Loucy (cell line): Measurements from ENCODE around the gene HBD.

Source experiments
- H2AFZ ChIP-seq: fragments of 200-600 bp; sonication (generic); 2 replicates; pipeline ENCODE4 v1.6.0; 2016; ENCODE audit warnings: antibody characterized with exemption, mild to moderate bottlenecking, low read length, moderate library complexity
- H3F3A ChIP-seq: fragments of 200-600 bp; 2 replicates; pipeline ENCODE4 v1.6.0; 2016; ENCODE audit warnings: antibody characterized with exemption, low read depth, mild to moderate bottlenecking
- H3K27me3 ChIP-seq: fragments of 200-600 bp; sonication (generic); 2 replicates; pipeline ENCODE4 v1.6.1; 2014; ENCODE audit warnings: low read length, mild to moderate bottlenecking; ENCODE audit not compliant: insufficient read depth, poor library complexity, severe bottlenecking
- H3K36me3 ChIP-seq: fragments of 200-600 bp; sonication (generic); 2 replicates; pipeline ENCODE4 v1.6.1; 2016; ENCODE audit warnings: low read length; ENCODE audit not compliant: insufficient read depth
- H3K4me1 ChIP-seq: fragments of 200-600 bp; sonication (generic); 2 replicates; pipeline ENCODE4 v1.5.1; 2014; ENCODE audit warnings: low read length, mild to moderate bottlenecking; ENCODE audit not compliant: insufficient read depth, poor library complexity, severe bottlenecking
- H3K4me2 ChIP-seq: fragments of 200-600 bp; sonication (generic); 2 replicates; pipeline ENCODE4 v1.6.0; 2014; ENCODE audit warnings: antibody characterized with exemption, low read length, low read depth, mild to moderate bottlenecking; ENCODE audit not compliant: poor library complexity, severe bottlenecking
- H3K4me3 ChIP-seq: fragments of 200-600 bp; sonication (generic); 2 replicates; pipeline ENCODE4 v1.5.1; 2014; ENCODE audit warnings: low read length, mild to moderate bottlenecking, mixed read lengths; ENCODE audit not compliant: poor library complexity, severe bottlenecking
- H3K79me2 ChIP-seq: fragments of 200-600 bp; sonication (generic); 2 replicates; pipeline ENCODE4 v1.6.1; 2014; ENCODE audit warnings: low read length; ENCODE audit not compliant: insufficient read depth
- H3K9ac ChIP-seq: fragments of 200-600 bp; sonication (generic); 2 replicates; pipeline ENCODE4 v1.6.0; 2014; ENCODE audit warnings: mild to moderate bottlenecking, low read depth, low read length, moderate library complexity; ENCODE audit not compliant: poor library complexity, severe bottlenecking
- H3K9me2 ChIP-seq: fragments of 200-600 bp; sonication (generic); replicated peaks from 2 replicates; pipeline ENCODE4 v1.6.1; 2016; ENCODE audit warnings: low read depth, low read length, mixed read lengths
- H3K9me3 ChIP-seq: fragments of 200-600 bp; sonication (generic); 2 replicates; pipeline ENCODE4 v1.6.1; 2014; ENCODE audit warnings: mild to moderate bottlenecking, antibody characterized with exemption, low read length, low read depth; ENCODE audit not compliant: insufficient read depth
- H4K20me1 ChIP-seq: fragments of 200-600 bp; sonication (generic); 2 replicates; pipeline ENCODE4 v1.6.0; 2014; ENCODE audit warnings: antibody characterized with exemption, low read length, mild to moderate bottlenecking; ENCODE audit not compliant: insufficient read depth, poor library complexity, severe bottlenecking
- CTCF ChIP-seq: fragments of 200-600 bp; sonication (generic); conservative IDR thresholded peaks from 2 replicates; pipeline ENCODE4 v1.5.1; 2014; ENCODE audit warnings: mild to moderate bottlenecking, antibody characterized with exemption, low read length
- EZH2phosphoT487 ChIP-seq: fragments of 200-600 bp; IDR thresholded peaks from 2 replicates; pipeline ENCODE4 v1.6.1; 2018; ENCODE audit warnings: antibody characterized with exemption, mild to moderate bottlenecking, moderate library complexity, borderline replicate concordance

HBD gene

DNA sequence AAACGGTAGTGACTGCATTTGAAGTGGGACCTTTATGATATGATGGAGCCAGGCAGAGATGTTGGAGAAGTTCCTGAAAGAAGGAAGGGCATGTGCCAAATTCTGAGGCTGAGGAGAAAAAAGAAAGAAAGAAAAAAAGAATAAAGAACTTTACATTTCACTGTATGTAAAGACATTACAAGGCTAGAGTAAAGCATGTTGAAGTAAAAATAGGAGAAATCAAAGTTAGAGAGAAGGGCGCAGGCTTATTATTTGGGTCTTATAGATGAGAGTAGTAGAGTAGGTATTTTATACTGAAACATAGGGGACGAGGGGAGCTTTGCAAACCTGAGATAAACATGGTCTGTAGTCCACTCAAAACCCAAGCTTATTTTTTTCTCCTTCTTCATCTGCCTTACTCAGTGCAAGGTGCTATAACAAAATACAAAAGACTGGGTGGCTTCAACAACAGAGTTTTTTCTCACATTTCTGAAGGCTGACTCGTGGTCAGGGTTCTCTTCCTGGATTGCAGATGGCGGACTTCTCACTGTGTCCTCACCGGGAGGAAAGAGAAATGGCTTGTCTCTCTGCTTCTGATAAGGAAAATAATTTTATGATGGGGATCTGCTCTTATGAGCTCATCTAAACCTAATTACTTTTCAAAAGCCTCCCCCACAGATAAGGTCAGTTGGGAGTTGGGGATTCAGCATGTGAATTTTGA is 12.6 kb upstream of the HBD start:
- Histone ChIP-seq H3K4me3 (no peak overlapping the region), H3F3A (no peaks in the 10 kb centered on the region), H3K4me2 (no peak overlapping the region), H3K9ac (no peak overlapping the region), H3K79me2 (no peaks in the 10 kb centered on the region), H2AFZ (no peak overlapping the region), H3K9me2 (no peaks in the 10 kb centered on the region), H4K20me1 (no peaks in the 10 kb centered on the region), H3K9me3 (no peaks in the 10 kb centered on the region), H3K27me3 (no peaks in the 10 kb centered on the region), H3K36me3 (no peaks in the 10 kb centered on the region), H3K4me1 (peaks cover 5% of the 10 kb centered on the region)
- no peak for TF ChIP-seq EZH2phosphoT487
- TF ChIP-seq CTCF, result no peak

- H3K4me3 ChIP-seq, result no peak overlapping the region
- TF ChIP-seq CTCF (no peak), EZH2phosphoT487 (no peak)
- H3K9me2 ChIP-seq, result no peaks in the 10 kb centered on the region
- no peaks in the 10 kb centered on the region for H3K79me2 ChIP-seq
- no peak overlapping the region for H3K4me2 ChIP-seq
- H3F3A ChIP-seq, result no peaks in the 10 kb centered on the region
- H2AFZ ChIP-seq, result no peak overlapping the region
- no peak overlapping the region for H3K9ac ChIP-seq
- no peaks in the 10 kb centered on the region for H3K27me3 ChIP-seq
- no peaks in the 10 kb centered on the region for H3K36me3 ChIP-seq
- H3K9me3 ChIP-seq, result no peaks in the 10 kb centered on the region
- H3K4me1 ChIP-seq, result peaks cover 5% of the 10 kb centered on the region
- no peaks in the 10 kb centered on the region for H4K20me1 ChIP-seq
These were observed 10.9 kb upstream of the HBD start for GRCh38 chr11:5245155-5245554.

GRCh38 chr11:5243816-5244180 is 9.5 kb upstream of the HBD start:
- no peaks in the 10 kb centered on the region for H3K27me3 ChIP-seq
- no peaks in the 10 kb centered on the region for H3K79me2 ChIP-seq
- no peaks in the 10 kb centered on the region for H3F3A ChIP-seq
- no peaks in the 10 kb centered on the region for H3K36me3 ChIP-seq
- no peaks in the 10 kb centered on the region for H4K20me1 ChIP-seq
- H3K9me3 ChIP-seq, result no peaks in the 10 kb centered on the region
- H3K9ac ChIP-seq, result no peak overlapping the region
- TF ChIP-seq CTCF (no peak), EZH2phosphoT487 (no peak)
- H3K4me2 ChIP-seq, result no peak overlapping the region
- H2AFZ ChIP-seq, result 0 out of 2 replicates have a peak overlapping the region, but pooled peaks have one; percentile 11
- no peak overlapping the region for H3K4me3 ChIP-seq
- peaks cover 5% of the 10 kb centered on the region for H3K4me1 ChIP-seq
- no peaks in the 10 kb centered on the region for H3K9me2 ChIP-seq
